HCT116 (cell line): ENCODE results near the gene CCDC106. TPM values are rescaled to one million over a fixed set of nuclear protein-coding genes. Genes with fewer than 3 reads are reported as not detected.

ENCODE experiments used
- ATAC-seq: fragments of 200-7000 bp; cut with Tn5 transposase; 2 replicates; pipeline ENCODE4 v1.9.1; 2020; ENCODE audit warnings: mild to moderate bottlenecking, moderate library complexity
- BruUV-seq: library from RNA; stranded (reverse); fragments of 400-500 nt; replicated peaks from 2 replicates; lab custom pipeline; 2021; lab: Mats Ljungman, UMichigan
- CTCF ChIA-PET: fragments of 300-600 bp; sonication (Branson Sonifier 250); formaldehyde crosslinking; loops from one replicate; lab custom pipeline; 2021; ENCODE audit warnings: antibody characterized with exemption; lab: Charles Lee
- POLR2A ChIA-PET: fragments of 300-600, 350-600 bp; sonication (Branson Sonifier 250); formaldehyde crosslinking; loops from one replicate; lab custom pipeline; 2021; ENCODE audit warnings: antibody characterized with exemption; lab: Charles Lee
- RAD21 ChIA-PET, 2 experiments: fragments of 300-600 bp; sonication (Branson Sonifier 250); formaldehyde crosslinking; loops; one replicate each; lab custom pipeline; 2023; ENCODE audit warnings: low total read pairs in 2 of 2; ENCODE audit not compliant: uncharacterized antibody in 2 of 2, unreplicated experiment in 2 of 2, low non-redundant PET in 1 of 2; lab: Charles Lee
- DNase-seq: peaks from one replicate; pipeline ENCODE4 v3.0.0-alpha.2; 2010; ENCODE audit warnings: low read depth, low spot score
- H2AFZ ChIP-seq: fragments of 200-600 bp; shearing (Covaris generic), sonication (generic); 2 replicates; pipeline ENCODE4 v1.6.1; 2017; ENCODE audit warnings: low read depth, mixed run types, mixed read lengths, antibody characterized with exemption, low read length; ENCODE audit not compliant: poor library complexity, severe bottlenecking
- H3K27ac ChIP-seq: 2 replicates; pipeline ENCODE4 v1.5.1; 2012; ENCODE audit warnings: low read depth, low read length
- H3K27me3 ChIP-seq: fragments of 200-600 bp; sonication (generic); 2 replicates; pipeline ENCODE4 v1.6.1; 2016; ENCODE audit warnings: mixed run types, low read length, mixed read lengths; ENCODE audit not compliant: insufficient read depth
- H3K36me3 ChIP-seq, 2 experiments: fragments of 200-500 bp in 1 of 2; fragments of 200-600 bp in 1 of 2; sonication (Bioruptor generic) in 1 of 2; sonication (generic) in 1 of 2; 2 replicates each; pipeline versions ENCODE4 v1.5.1 to v1.6.1; 2014 to 2016; ENCODE audit warnings: low read length in 2 of 2, inconsistent platforms in 1 of 2, mixed read lengths in 1 of 2, mixed run types in 1 of 2; ENCODE audit not compliant: insufficient read depth in 2 of 2, control insufficient read depth in 1 of 2
- H3K4me1 ChIP-seq, 2 experiments: fragments of 200-600 bp in 1 of 2; sonication (generic) in 1 of 2; 2 replicates each; pipeline versions ENCODE4 v1.5.1 to v1.6.1; 2012 to 2017; ENCODE audit warnings: low read length in 2 of 2, inconsistent platforms in 1 of 2, mild to moderate bottlenecking in 1 of 2, mixed read lengths in 1 of 2, mixed run types in 1 of 2, moderate library complexity in 1 of 2; ENCODE audit not compliant: insufficient read depth in 2 of 2, control insufficient read depth in 1 of 2
- H3K4me2 ChIP-seq: fragments of 200-600 bp; sonication (generic); 2 replicates; pipeline ENCODE4 v1.6.1; 2017; ENCODE audit warnings: mixed run types, low read length, mixed read lengths
- H3K4me3 ChIP-seq, 2 experiments: fragments of 200-600 bp in 1 of 2; sonication (generic) in 1 of 2; replicated peaks in 1 of 2; 2 replicates each; pipeline ENCODE4 v1.5.1; 2011 to 2016; ENCODE audit warnings: low read length in 2 of 2, control low read depth in 1 of 2, low read depth in 1 of 2, mild to moderate bottlenecking in 1 of 2, mixed read lengths in 1 of 2, mixed run types in 1 of 2
- H3K79me2 ChIP-seq: fragments of 200-600 bp; sonication (generic); 2 replicates; pipeline ENCODE4 v1.6.1; 2017; ENCODE audit warnings: mild to moderate bottlenecking, mixed run types, low read length, moderate library complexity, mixed read lengths; ENCODE audit not compliant: insufficient read depth
- H3K9ac ChIP-seq: fragments of 200-600 bp; sonication (generic); 2 replicates; pipeline ENCODE4 v1.6.1; 2016; ENCODE audit warnings: low read length, mixed read lengths
- H3K9me2 ChIP-seq: fragments of 200-600 bp; sonication (generic), shearing (Covaris generic); 2 replicates; pipeline ENCODE4 v1.6.1; 2017; ENCODE audit warnings: mixed run types, mild to moderate bottlenecking, moderate library complexity; ENCODE audit not compliant: insufficient read depth
- H3K9me3 ChIP-seq, 2 experiments: fragments of 200-500 bp in 1 of 2; fragments of 200-600 bp in 1 of 2; sonication (Bioruptor generic) in 1 of 2; sonication (generic) in 1 of 2; 2 replicates each; pipeline ENCODE4 v1.6.1; 2014 to 2017; ENCODE audit warnings: low read length in 2 of 2, mixed read lengths in 2 of 2, inconsistent platforms in 1 of 2, low read depth in 1 of 2, mild to moderate bottlenecking in 1 of 2, mixed run types in 1 of 2, moderate library complexity in 1 of 2; ENCODE audit not compliant: control insufficient read depth in 1 of 2, insufficient read depth in 1 of 2
- H4K20me1 ChIP-seq: fragments of 200-600 bp; sonication (generic), shearing (Covaris generic); 2 replicates; pipeline ENCODE4 v1.6.1; 2017; ENCODE audit warnings: mixed run types, mild to moderate bottlenecking, moderate library complexity; ENCODE audit not compliant: insufficient read depth
- CBX3 ChIP-seq: IDR thresholded peaks from 2 replicates; pipeline ENCODE4 v1.6.1; 2012; ENCODE audit warnings: low read depth
- EGR1 ChIP-seq: IDR thresholded peaks from 2 replicates; pipeline ENCODE4 v1.6.1; 2012; ENCODE audit warnings: low read depth
- ELF1 ChIP-seq: IDR thresholded peaks from 2 replicates; pipeline ENCODE4 v1.6.1; 2012; ENCODE audit warnings: low read depth, borderline replicate concordance
- EZH2 ChIP-seq: fragments of 200-600 bp; sonication (generic); IDR thresholded peaks from 2 replicates; pipeline ENCODE4 v1.6.1; 2017; ENCODE audit warnings: antibody characterized with exemption, mixed run types
- EZH2phosphoT487 ChIP-seq: fragments of 200-600 bp; IDR thresholded peaks from 2 replicates; pipeline ENCODE4 v1.6.1; 2018; ENCODE audit warnings: antibody characterized with exemption, borderline replicate concordance
- FOSL1 ChIP-seq: IDR thresholded peaks from 2 replicates; pipeline ENCODE4 v1.6.1; 2012; ENCODE audit warnings: low read depth
- JUND ChIP-seq: IDR thresholded peaks from 2 replicates; pipeline ENCODE4 v1.6.1; 2012
- POLR2A ChIP-seq: IDR thresholded peaks from 2 replicates; pipeline ENCODE4 v1.7.0; 2011; ENCODE audit warnings: borderline replicate concordance; ENCODE audit not compliant: insufficient read depth, insufficient read length; ENCODE audit errors: extremely low read depth
- POLR2AphosphoS5 ChIP-seq: IDR thresholded peaks from 2 replicates; pipeline ENCODE4 v1.6.1; 2011; ENCODE audit warnings: mild to moderate bottlenecking, low read depth, low read length, moderate library complexity
- SIN3A ChIP-seq: IDR thresholded peaks from 2 replicates; pipeline ENCODE4 v1.6.1; 2012; ENCODE audit warnings: low read depth
- SP1 ChIP-seq: IDR thresholded peaks from 2 replicates; pipeline ENCODE4 v1.6.1; 2012; ENCODE audit warnings: low read depth
- SRF ChIP-seq: IDR thresholded peaks from 2 replicates; pipeline ENCODE4 v1.6.1; 2012; ENCODE audit warnings: low read depth
- TCF7L2 ChIP-seq: IDR thresholded peaks from 2 replicates; pipeline ENCODE4 v1.7.0; 2011; ENCODE audit warnings: borderline replicate concordance, inconsistent platforms; ENCODE audit not compliant: insufficient read depth, insufficient read length; ENCODE audit errors: extremely low read depth
- YY1 ChIP-seq: IDR thresholded peaks from 2 replicates; pipeline ENCODE4 v1.6.1; 2011; ENCODE audit warnings: low read length, low read depth, moderate library complexity, mild to moderate bottlenecking; ENCODE audit not compliant: insufficient replicate concordance; ENCODE audit errors: extremely low read depth
- ZFX ChIP-seq: fragments of 450-650 bp; IDR thresholded peaks from 2 replicates; pipeline ENCODE4 v1.6.1; 2017
- ZNF274 ChIP-seq: fragments of 200-500 bp; sonication (Bioruptor generic); IDR thresholded peaks from 2 replicates; pipeline ENCODE4 v1.6.1; 2014; ENCODE audit warnings: mild to moderate bottlenecking, low read depth, low read length, inconsistent platforms
- intact Hi-C: fragments of 100-400 bp; cut with micrococcal nuclease; formaldehyde crosslinking; loops from 2 replicates; pipeline ENCODE4 v1.10.0; 2022
- total RNA-seq: library from RNA; stranded (reverse); gene quantifications from one replicate; pipeline ENCODE4 v1.2.1, GENCODE V29; 2021; ENCODE audit not compliant: unreplicated experiment
- TF ChIP-seq, protein P1 (sequence below), 3 experiments: fragments of 200-600 bp in 1 of 3; sonication (generic) in 1 of 3; IDR thresholded peaks in 2 of 3; conservative IDR thresholded peaks in 1 of 3; 2 replicates each; pipeline ENCODE4 v1.5.1; 2012 to 2017; ENCODE audit warnings: low read depth in 2 of 3, low read length in 2 of 3, antibody characterized with exemption in 1 of 3, borderline replicate concordance in 1 of 3, control low read depth in 1 of 3, mild to moderate bottlenecking in 1 of 3, mixed read lengths in 1 of 3, mixed run types in 1 of 3, moderate library complexity in 1 of 3; ENCODE audit not compliant: insufficient read depth in 1 of 3
- TF ChIP-seq, protein P2 (sequence below): IDR thresholded peaks from 2 replicates; pipeline ENCODE4 v1.6.1; 2012; ENCODE audit warnings: low read depth
- TF ChIP-seq, protein P3 (sequence below): IDR thresholded peaks from 2 replicates; pipeline ENCODE4 v1.6.1; 2012
- TF ChIP-seq, protein P4 (sequence below): IDR thresholded peaks from 2 replicates; pipeline ENCODE4 v1.6.1; 2011; ENCODE audit warnings: mild to moderate bottlenecking, low read length, moderate library complexity; ENCODE audit not compliant: insufficient replicate concordance; ENCODE audit errors: extremely low read depth

The CCDC106 gene
- total RNA-seq, 1 experiment from 2014 or later = 1.0 TPM

DNA sequence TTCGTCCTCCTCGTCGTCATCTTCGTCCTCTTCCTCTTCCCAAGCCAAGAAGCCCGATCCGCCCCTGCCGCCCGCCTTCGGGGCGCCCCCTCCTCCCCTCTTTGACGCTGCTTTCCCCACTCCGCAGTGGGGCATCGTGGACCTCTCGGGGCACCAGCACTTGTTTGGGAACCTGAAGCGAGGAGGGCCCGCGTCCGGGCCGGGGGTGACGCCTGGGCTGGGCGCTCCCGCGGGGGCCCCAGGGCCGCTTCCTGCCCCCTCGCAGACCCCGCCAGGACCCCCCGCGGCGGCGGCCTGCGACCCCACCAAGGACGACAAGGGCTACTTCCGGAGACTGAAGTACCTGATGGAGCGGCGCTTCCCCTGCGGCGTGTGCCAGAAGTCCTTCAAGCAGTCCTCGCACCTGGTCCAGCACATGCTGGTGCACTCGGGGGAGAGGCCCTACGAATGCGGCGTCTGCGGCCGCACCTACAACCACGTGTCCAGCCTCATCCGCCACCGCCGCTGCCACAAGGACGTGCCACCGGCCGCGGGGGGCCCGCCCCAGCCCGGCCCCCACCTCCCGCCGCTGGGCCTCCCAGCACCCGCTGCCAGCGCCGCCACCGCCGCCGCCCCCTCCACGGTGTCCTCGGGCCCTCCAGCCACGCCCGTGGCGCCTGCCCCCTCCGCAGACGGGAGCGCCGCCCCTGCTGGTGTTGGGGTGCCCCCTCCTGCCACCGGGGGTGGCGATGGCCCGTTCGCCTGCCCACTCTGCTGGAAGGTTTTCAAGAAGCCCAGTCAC is 33.9 kb upstream of the CCDC106 start:
- H3K4me2 ChIP-seq = no peak overlapping the region
- ChIA-PET POLR2A (no interaction called here), CTCF (no interaction called here), RAD21 (no interaction called here)
- peaks cover 8 to 9% of the 10 kb centered on the region in 2 experiments; a peak in 3 of 4 replicates for H3K36me3 ChIP-seq
- H3K9me3 ChIP-seq = no peaks in the 10 kb centered on the region
- intact Hi-C loops = no loop called here
- no peaks in the 10 kb centered on the region for H3K27me3 ChIP-seq
- H3K4me1 ChIP-seq = no peaks in the 10 kb centered on the region
- no peak overlapping the region for H3K4me3 ChIP-seq
- H3K79me2 ChIP-seq = peaks cover 19% of the 10 kb centered on the region; the same call in 1 of the 2 replicates
- H4K20me1 ChIP-seq = no peaks in the 10 kb centered on the region
- H2AFZ ChIP-seq = no peak overlapping the region
- no peak for DNase-seq
- no TSS peak for BruUV-seq
- ATAC-seq = no peak
- no peaks in the 10 kb centered on the region for H3K9me2 ChIP-seq
- no peak overlapping the region for H3K9ac ChIP-seq
- no peak overlapping the region for H3K27ac ChIP-seq
- TF ChIP-seq, protein P1, sequence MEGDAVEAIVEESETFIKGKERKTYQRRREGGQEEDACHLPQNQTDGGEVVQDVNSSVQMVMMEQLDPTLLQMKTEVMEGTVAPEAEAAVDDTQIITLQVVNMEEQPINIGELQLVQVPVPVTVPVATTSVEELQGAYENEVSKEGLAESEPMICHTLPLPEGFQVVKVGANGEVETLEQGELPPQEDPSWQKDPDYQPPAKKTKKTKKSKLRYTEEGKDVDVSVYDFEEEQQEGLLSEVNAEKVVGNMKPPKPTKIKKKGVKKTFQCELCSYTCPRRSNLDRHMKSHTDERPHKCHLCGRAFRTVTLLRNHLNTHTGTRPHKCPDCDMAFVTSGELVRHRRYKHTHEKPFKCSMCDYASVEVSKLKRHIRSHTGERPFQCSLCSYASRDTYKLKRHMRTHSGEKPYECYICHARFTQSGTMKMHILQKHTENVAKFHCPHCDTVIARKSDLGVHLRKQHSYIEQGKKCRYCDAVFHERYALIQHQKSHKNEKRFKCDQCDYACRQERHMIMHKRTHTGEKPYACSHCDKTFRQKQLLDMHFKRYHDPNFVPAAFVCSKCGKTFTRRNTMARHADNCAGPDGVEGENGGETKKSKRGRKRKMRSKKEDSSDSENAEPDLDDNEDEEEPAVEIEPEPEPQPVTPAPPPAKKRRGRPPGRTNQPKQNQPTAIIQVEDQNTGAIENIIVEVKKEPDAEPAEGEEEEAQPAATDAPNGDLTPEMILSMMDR (IDR thresholded peaks at IDR 0.05 in 2 of 3, conservative IDR thresholded peaks at IDR 0.05 in 1 of 3; ENCODE audit: borderline replicate concordance in 1 of 3, insufficient read depth in 1 of 3, low read depth in 2 of 3, low read length in 2 of 3) = no peak
- no peak for TF ChIP-seq ZFX
- TF ChIP-seq, protein P2, sequence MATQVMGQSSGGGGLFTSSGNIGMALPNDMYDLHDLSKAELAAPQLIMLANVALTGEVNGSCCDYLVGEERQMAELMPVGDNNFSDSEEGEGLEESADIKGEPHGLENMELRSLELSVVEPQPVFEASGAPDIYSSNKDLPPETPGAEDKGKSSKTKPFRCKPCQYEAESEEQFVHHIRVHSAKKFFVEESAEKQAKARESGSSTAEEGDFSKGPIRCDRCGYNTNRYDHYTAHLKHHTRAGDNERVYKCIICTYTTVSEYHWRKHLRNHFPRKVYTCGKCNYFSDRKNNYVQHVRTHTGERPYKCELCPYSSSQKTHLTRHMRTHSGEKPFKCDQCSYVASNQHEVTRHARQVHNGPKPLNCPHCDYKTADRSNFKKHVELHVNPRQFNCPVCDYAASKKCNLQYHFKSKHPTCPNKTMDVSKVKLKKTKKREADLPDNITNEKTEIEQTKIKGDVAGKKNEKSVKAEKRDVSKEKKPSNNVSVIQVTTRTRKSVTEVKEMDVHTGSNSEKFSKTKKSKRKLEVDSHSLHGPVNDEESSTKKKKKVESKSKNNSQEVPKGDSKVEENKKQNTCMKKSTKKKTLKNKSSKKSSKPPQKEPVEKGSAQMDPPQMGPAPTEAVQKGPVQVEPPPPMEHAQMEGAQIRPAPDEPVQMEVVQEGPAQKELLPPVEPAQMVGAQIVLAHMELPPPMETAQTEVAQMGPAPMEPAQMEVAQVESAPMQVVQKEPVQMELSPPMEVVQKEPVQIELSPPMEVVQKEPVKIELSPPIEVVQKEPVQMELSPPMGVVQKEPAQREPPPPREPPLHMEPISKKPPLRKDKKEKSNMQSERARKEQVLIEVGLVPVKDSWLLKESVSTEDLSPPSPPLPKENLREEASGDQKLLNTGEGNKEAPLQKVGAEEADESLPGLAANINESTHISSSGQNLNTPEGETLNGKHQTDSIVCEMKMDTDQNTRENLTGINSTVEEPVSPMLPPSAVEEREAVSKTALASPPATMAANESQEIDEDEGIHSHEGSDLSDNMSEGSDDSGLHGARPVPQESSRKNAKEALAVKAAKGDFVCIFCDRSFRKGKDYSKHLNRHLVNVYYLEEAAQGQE = no peak
- no peak for TF ChIP-seq SP1
- TF ChIP-seq SIN3A = no peak
- no peak for TF ChIP-seq POLR2A
- no peak for TF ChIP-seq TCF7L2
- TF ChIP-seq ZNF274 = no peak
- TF ChIP-seq SRF = no peak
- no peak for TF ChIP-seq FOSL1
- no peak for TF ChIP-seq EZH2
- no peak for TF ChIP-seq EGR1
- TF ChIP-seq, protein P3, sequence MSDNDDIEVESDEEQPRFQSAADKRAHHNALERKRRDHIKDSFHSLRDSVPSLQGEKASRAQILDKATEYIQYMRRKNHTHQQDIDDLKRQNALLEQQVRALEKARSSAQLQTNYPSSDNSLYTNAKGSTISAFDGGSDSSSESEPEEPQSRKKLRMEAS = no peak
- no peak for TF ChIP-seq POLR2AphosphoS5
- TF ChIP-seq YY1 = no peak
- TF ChIP-seq ELF1 = no peak
- TF ChIP-seq, protein P4, sequence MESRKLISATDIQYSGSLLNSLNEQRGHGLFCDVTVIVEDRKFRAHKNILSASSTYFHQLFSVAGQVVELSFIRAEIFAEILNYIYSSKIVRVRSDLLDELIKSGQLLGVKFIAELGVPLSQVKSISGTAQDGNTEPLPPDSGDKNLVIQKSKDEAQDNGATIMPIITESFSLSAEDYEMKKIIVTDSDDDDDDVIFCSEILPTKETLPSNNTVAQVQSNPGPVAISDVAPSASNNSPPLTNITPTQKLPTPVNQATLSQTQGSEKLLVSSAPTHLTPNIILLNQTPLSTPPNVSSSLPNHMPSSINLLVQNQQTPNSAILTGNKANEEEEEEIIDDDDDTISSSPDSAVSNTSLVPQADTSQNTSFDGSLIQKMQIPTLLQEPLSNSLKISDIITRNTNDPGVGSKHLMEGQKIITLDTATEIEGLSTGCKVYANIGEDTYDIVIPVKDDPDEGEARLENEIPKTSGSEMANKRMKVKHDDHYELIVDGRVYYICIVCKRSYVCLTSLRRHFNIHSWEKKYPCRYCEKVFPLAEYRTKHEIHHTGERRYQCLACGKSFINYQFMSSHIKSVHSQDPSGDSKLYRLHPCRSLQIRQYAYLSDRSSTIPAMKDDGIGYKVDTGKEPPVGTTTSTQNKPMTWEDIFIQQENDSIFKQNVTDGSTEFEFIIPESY = no peak
- TF ChIP-seq JUND = no peak
- TF ChIP-seq CBX3 = no peak
- TF ChIP-seq EZH2phosphoT487 = no peak
